ACC112 (cell line): ENCODE data around the gene ENTREP1.
A peak's percentile ranks its signal among the peaks of the same experiment; 100 is the strongest.
"Not testable (repeated sequence)": the region's sequence is repeated elsewhere in the genome, so short reads cannot be mapped to it uniquely, and the experiment has no call there.

Source experiments
- H2AFZ ChIP-seq: fragments of 200-600 bp; sonication (generic); one replicate; pipeline ENCODE4 v1.6.0; 2017; ENCODE audit warnings: antibody characterized with exemption, low read length; ENCODE audit not compliant: unreplicated experiment
- H3K27ac ChIP-seq: fragments of 200-600 bp; sonication (generic); 2 replicates; pipeline ENCODE4 v1.5.1; 2014; ENCODE audit warnings: low read depth, mild to moderate bottlenecking, antibody characterized with exemption, low read length, moderate library complexity
- H3K27me3 ChIP-seq: fragments of 200-600 bp; sonication (generic); 2 replicates; pipeline ENCODE4 v1.6.1; 2014; ENCODE audit warnings: mild to moderate bottlenecking, antibody characterized with exemption, low read length, moderate library complexity, mixed read lengths; ENCODE audit not compliant: insufficient read depth
- H3K36me3 ChIP-seq: fragments of 200-600 bp; sonication (generic); 2 replicates; pipeline ENCODE4 v1.6.1; 2016; ENCODE audit warnings: mild to moderate bottlenecking, antibody characterized with exemption, low read length, moderate library complexity, mixed read lengths; ENCODE audit not compliant: insufficient read depth
- H3K4me1 ChIP-seq: fragments of 200-600 bp; sonication (generic); one replicate; pipeline ENCODE4 v1.6.1; 2016; ENCODE audit warnings: low read length, mixed read lengths; ENCODE audit not compliant: insufficient read depth, unreplicated experiment, control insufficient read depth
- H3K4me3 ChIP-seq: fragments of 200-600 bp; sonication (generic); 2 replicates; pipeline ENCODE4 v1.5.1; 2014; ENCODE audit warnings: mild to moderate bottlenecking, low read depth, low read length
- H3K79me2 ChIP-seq: fragments of 200-600 bp; sonication (generic); one replicate; pipeline ENCODE4 v1.6.0; 2016; ENCODE audit warnings: low read length; ENCODE audit not compliant: control insufficient read depth, unreplicated experiment, insufficient read depth

ENTREP1 gene

GRCh38 chr9:69299315-69299714 lies 25.7 kb upstream of the ENTREP1 start:
- no peaks in the 10 kb centered on the region for H3K79me2 ChIP-seq
- no peaks in the 10 kb centered on the region for H3K4me1 ChIP-seq
- no peak overlapping the region for H3K4me3 ChIP-seq
- H3K27me3 ChIP-seq = peaks cover 63% of the 10 kb centered on the region
- no peaks in the 10 kb centered on the region for H3K36me3 ChIP-seq
- no peak overlapping the region for H3K27ac ChIP-seq
- H2AFZ ChIP-seq = no peak overlapping the region

GRCh38 chr9:69299826-69300225 lies 25.2 kb upstream of the ENTREP1 start:
- Histone ChIP-seq H3K79me2 (no peaks in the 10 kb centered on the region), H3K27ac (no peak overlapping the region), H3K36me3 (no peaks in the 10 kb centered on the region), H3K4me1 (no peaks in the 10 kb centered on the region), H3K27me3 (peaks cover 62% of the 10 kb centered on the region), H3K4me3 (no peak overlapping the region), H2AFZ (no peak overlapping the region)

GRCh38 chr9:69303331-69303730 lies 21.7 kb upstream of the ENTREP1 start:
- H3K4me3 ChIP-seq = no peak overlapping the region
- H3K36me3 ChIP-seq = no peaks in the 10 kb centered on the region
- no peaks in the 10 kb centered on the region for H3K4me1 ChIP-seq
- no peak overlapping the region for H3K27ac ChIP-seq
- H3K79me2 ChIP-seq = no peaks in the 10 kb centered on the region
- H2AFZ ChIP-seq = no peak overlapping the region
- peaks cover 43% of the 10 kb centered on the region for H3K27me3 ChIP-seq

DNA sequence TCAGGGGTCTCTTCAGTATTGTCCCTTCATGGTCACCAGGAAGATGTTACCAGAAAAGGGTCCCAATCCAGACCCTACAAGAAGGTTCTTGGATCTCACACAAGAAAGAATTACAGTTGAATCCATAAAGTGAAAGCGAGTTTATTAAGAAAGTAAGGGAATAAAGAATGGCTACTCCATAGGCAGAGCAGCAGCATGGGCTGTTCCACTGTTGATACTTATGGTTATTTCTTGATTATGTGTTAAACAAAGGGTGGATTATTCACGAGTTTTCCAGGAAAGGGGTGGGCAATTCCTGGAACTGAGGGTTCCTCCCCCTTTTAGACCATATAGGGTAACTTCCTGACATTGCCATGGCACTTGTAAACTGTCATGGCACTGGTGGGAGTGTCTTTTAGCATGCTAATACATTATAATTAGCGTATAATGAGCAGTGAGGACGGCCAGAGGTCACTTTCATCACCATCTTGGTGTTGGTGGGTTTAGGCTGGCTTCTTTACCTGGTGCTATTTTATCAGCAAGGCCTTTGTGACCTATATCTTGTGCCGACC lies 18.0 kb upstream of the ENTREP1 start:
- not testable (repeated sequence) for H2AFZ ChIP-seq, H3K4me3 ChIP-seq, H3K27ac ChIP-seq, H3K4me1 ChIP-seq, H3K36me3 ChIP-seq, H3K79me2 ChIP-seq
- H3K27me3 ChIP-seq = peaks cover 32% of the 10 kb centered on the region

DNA sequence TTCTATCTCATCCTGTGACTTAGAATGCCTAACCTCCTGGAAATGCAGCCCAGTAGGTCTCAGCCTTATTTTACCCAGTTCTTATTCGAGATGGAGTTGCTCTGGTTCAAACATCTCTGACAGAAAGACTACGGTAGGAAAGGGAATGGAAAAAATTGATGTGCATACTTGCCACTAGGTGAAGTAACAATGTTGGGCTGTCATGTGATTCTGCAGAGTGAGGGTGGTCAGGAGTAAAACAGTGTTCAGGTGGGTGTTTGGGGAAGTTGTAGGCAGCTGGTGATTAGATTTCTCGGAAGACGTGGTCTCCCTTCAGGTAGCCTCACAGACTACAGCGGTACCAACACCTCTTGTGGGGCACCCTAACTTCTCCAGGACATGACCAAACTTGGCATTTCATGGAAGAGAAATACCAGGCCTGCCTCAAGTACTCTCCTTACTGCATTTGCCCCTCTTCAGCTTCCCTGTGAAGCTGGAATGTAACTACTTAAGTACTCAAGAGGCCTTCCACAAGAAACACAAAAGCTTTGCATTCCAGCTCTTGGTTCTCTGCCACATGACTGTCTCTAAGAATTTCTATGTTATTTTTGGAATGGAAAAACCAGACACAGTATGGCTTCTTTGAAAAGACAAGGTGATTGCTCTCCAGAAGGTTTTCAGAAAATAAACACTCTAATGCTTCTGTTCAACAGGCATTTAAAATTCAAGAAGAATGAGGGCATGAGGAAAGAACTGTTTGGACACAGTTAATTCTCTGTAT lies 17.4 kb upstream of the ENTREP1 start:
- Histone ChIP-seq H3K4me1 (no peaks in the 10 kb centered on the region), H3K4me3 (no peak overlapping the region), H2AFZ (no peak overlapping the region), H3K27me3 (peaks cover 25% of the 10 kb centered on the region), H3K79me2 (no peaks in the 10 kb centered on the region), H3K36me3 (no peaks in the 10 kb centered on the region), H3K27ac (no peak overlapping the region)

- no peaks in the 10 kb centered on the region for H3K4me1 ChIP-seq
- H3K27ac ChIP-seq = no peak overlapping the region
- H3K4me3 ChIP-seq = no peak overlapping the region
These were observed 16.6 kb upstream of the ENTREP1 start for GRCh38 chr9:69308206-69308931.

DNA sequence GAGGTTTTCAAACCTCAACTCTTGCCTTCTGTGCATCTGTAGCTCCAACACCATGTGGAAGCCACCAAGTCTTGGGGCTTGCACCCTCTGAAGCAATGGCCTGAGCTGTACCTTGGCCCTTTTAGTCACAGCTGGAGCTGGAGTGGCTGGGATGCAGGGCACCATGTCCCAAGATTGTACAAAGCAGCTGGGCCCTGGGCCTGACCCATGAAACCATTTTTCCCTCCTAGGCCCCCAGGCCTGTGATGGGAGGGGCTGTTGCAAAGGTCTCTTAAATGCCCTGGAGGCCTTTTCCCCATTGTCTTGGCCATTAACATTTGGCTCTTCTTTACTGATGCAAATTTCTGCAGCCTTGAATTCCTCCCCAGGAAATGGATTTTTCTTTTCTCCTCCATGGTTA lies 11.8 kb upstream of the ENTREP1 start:
- H3K79me2 ChIP-seq = no peaks in the 10 kb centered on the region
- no peak overlapping the region for H3K4me3 ChIP-seq
- peaks cover 2% of the 10 kb centered on the region; the same call in 1 of the 2 replicates for H3K27me3 ChIP-seq
- no peaks in the 10 kb centered on the region for H3K36me3 ChIP-seq
- H3K4me1 ChIP-seq = no peaks in the 10 kb centered on the region
- no peak overlapping the region for H3K27ac ChIP-seq
- no peak overlapping the region for H2AFZ ChIP-seq

More at GRCh38 chr9:69308206-69308931, 16.6 kb upstream of the ENTREP1 start:
- no peaks in the 10 kb centered on the region for H3K79me2 ChIP-seq
- no peaks in the 10 kb centered on the region for H3K36me3 ChIP-seq
- peaks cover 21% of the 10 kb centered on the region for H3K27me3 ChIP-seq
- H2AFZ ChIP-seq = no peak overlapping the region

- peaks cover 13% of the 10 kb centered on the region for H3K27me3 ChIP-seq
- peak overlapping the region; percentile 50; the same call in 1 of the 2 replicates for H3K27ac ChIP-seq
- no peaks in the 10 kb centered on the region for H3K36me3 ChIP-seq
- no peaks in the 10 kb centered on the region for H3K79me2 ChIP-seq
- no peak overlapping the region for H3K4me3 ChIP-seq
- no peaks in the 10 kb centered on the region for H3K4me1 ChIP-seq
- H2AFZ ChIP-seq = no peak overlapping the region
These were observed 10.5 kb upstream of the ENTREP1 start for GRCh38 chr9:69314547-69314946.

- no peak overlapping the region for H3K4me3 ChIP-seq
- no peaks in the 10 kb centered on the region for H3K79me2 ChIP-seq
- H3K4me1 ChIP-seq = no peaks in the 10 kb centered on the region
- peaks cover 27% of the 10 kb centered on the region for H3K27me3 ChIP-seq
- no peak overlapping the region for H3K27ac ChIP-seq
- H3K36me3 ChIP-seq = no peaks in the 10 kb centered on the region
- no peak overlapping the region for H2AFZ ChIP-seq
These were observed 7.9 kb upstream of the ENTREP1 start for GRCh38 chr9:69317081-69317480.

- Histone ChIP-seq H3K36me3 (no peaks in the 10 kb centered on the region), H3K27ac (no peak overlapping the region), H3K79me2 (no peaks in the 10 kb centered on the region), H3K27me3 (peaks cover 35% of the 10 kb centered on the region), H3K4me1 (no peaks in the 10 kb centered on the region), H2AFZ (no peak overlapping the region), H3K4me3 (no peak overlapping the region)
These were observed 7.1 kb upstream of the ENTREP1 start for GRCh38 chr9:69317894-69318293.
